Kidney epithelial cell (primary cell): ENCODE measurements around the gene S1PR3. TPM values are rescaled to one million over a fixed set of nuclear protein-coding genes. Genes with fewer than 3 reads are reported as not detected.

Experiments used
- DNase-seq: peaks from one replicate; pipeline ENCODE4 v3.0.0-alpha.2; 2010; ENCODE audit warnings: low read depth
- H3K27me3 ChIP-seq: 2 replicates; pipeline ENCODE4 v1.6.0; 2011; ENCODE audit warnings: low read length; ENCODE audit not compliant: control insufficient read depth, insufficient read depth
- H3K36me3 ChIP-seq: 2 replicates; pipeline ENCODE4 v1.5.1; 2011; ENCODE audit warnings: low read length; ENCODE audit not compliant: control insufficient read depth, insufficient read depth
- H3K4me3 ChIP-seq: 2 replicates; pipeline ENCODE4 v1.5.1; 2011; ENCODE audit warnings: low read depth, mild to moderate bottlenecking, control low read depth, low read length
- total RNA-seq: library from RNA; depleted of rRNA; stranded (reverse); fragments of >200 nt; gene quantifications from 2 replicates; pipeline ENCODE4 v1.2.3, GENCODE V29; 2015
- TF ChIP-seq, protein P1 (sequence below): IDR thresholded peaks from 2 replicates; pipeline ENCODE4 v1.5.1; 2011; ENCODE audit warnings: mild to moderate bottlenecking, moderate library complexity, low read length, control low read depth, inconsistent platforms; ENCODE audit not compliant: insufficient read depth, poor library complexity, severe bottlenecking

Gene S1PR3
- total RNA-seq, 1 donor from 2014 or later = 1.9 TPM

DNA sequence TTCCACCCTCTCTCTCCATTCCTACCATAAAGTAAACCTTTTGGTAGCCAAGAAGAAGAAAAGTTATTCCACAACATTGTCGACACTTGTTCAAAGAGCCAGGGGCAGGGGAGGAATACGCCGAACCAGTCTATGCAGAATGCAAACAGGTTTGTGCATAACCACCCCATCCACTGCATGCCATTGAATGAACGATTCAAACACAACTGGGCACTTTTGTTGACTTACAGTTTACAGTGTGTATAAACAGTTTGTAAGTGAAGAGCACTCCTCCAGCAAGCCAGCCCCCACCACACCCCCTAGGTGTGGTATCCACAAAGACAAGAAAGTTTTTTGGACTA lies 6.8 kb upstream of the S1PR3 start:
- Histone ChIP-seq H3K4me3 (no peak overlapping the region), H3K36me3 (no peaks in the 10 kb centered on the region), H3K27me3 (no peaks in the 10 kb centered on the region)
- TF ChIP-seq, protein P1, sequence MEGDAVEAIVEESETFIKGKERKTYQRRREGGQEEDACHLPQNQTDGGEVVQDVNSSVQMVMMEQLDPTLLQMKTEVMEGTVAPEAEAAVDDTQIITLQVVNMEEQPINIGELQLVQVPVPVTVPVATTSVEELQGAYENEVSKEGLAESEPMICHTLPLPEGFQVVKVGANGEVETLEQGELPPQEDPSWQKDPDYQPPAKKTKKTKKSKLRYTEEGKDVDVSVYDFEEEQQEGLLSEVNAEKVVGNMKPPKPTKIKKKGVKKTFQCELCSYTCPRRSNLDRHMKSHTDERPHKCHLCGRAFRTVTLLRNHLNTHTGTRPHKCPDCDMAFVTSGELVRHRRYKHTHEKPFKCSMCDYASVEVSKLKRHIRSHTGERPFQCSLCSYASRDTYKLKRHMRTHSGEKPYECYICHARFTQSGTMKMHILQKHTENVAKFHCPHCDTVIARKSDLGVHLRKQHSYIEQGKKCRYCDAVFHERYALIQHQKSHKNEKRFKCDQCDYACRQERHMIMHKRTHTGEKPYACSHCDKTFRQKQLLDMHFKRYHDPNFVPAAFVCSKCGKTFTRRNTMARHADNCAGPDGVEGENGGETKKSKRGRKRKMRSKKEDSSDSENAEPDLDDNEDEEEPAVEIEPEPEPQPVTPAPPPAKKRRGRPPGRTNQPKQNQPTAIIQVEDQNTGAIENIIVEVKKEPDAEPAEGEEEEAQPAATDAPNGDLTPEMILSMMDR = no peak
- DNase-seq = no peak

DNA sequence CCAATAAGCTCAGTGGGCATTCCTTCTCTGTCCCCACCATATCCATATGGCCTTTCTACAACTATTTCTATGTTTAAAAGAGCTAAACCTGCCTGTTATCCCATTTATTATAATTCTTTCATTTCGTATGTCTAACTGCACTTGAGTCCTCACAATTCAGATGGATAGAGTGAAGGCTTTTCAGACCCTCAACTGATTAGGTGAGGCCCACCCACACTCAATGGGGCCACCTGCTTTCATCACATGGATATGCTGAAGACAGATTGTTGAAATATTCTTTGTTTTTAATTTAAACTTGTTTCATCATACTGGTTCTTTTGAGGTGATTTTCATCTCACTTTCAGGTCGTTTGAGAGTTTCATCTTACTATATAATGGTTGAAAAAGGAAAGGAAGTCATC lies 5.7 kb upstream of the S1PR3 start:
- TF ChIP-seq, protein P1 = no peak
- Histone ChIP-seq H3K27me3 (no peaks in the 10 kb centered on the region), H3K36me3 (no peaks in the 10 kb centered on the region), H3K4me3 (no peak overlapping the region)
- no peak for DNase-seq

DNA sequence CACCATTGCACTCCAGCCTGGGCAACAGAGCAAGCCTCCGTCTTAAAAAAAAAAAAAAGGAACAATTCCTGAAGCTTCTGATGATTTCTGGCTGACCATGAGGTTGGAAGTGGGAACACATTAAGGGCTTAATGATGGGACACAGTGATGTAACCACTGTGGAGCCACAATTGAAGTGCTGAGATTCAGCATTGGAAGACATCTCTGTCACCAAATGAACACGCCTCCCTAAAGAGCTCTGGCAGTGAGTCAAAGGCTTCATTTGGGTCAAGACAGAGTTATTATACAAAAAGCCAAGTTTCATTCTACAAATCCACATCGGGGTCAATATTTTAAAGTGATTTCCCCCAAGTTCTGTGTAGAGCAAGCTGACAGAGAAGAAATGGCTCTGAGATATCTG lies 4.5 kb upstream of the S1PR3 start:
- Histone ChIP-seq H3K27me3 (no peaks in the 10 kb centered on the region), H3K36me3 (no peaks in the 10 kb centered on the region), H3K4me3 (no peak overlapping the region)
- DNase-seq = no peak
- TF ChIP-seq, protein P1 = no peak

DNA sequence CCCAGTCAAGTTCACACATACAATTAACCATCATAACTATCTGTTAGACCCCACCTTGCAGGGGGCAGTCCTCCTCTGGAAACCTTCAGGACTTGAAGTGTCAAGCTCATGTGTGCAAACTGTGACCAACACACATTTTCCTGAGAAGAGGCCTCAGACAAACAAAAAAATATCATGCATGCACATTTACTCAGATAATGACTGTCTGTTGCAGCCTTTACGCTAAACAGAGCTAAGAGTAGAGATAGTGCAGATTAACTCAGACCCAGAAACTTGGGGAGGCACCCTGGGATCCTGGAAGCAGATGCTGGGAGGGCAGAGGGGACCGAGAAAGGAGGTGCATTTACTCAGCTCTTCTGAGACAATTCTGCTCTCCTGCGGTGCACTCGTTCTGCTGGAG lies 3.6 kb upstream of the S1PR3 start:
- Histone ChIP-seq H3K36me3 (no peaks in the 10 kb centered on the region), H3K4me3 (no peak overlapping the region), H3K27me3 (no peaks in the 10 kb centered on the region)
- TF ChIP-seq, protein P1 = no peak
- DNase-seq = no peak

DNA sequence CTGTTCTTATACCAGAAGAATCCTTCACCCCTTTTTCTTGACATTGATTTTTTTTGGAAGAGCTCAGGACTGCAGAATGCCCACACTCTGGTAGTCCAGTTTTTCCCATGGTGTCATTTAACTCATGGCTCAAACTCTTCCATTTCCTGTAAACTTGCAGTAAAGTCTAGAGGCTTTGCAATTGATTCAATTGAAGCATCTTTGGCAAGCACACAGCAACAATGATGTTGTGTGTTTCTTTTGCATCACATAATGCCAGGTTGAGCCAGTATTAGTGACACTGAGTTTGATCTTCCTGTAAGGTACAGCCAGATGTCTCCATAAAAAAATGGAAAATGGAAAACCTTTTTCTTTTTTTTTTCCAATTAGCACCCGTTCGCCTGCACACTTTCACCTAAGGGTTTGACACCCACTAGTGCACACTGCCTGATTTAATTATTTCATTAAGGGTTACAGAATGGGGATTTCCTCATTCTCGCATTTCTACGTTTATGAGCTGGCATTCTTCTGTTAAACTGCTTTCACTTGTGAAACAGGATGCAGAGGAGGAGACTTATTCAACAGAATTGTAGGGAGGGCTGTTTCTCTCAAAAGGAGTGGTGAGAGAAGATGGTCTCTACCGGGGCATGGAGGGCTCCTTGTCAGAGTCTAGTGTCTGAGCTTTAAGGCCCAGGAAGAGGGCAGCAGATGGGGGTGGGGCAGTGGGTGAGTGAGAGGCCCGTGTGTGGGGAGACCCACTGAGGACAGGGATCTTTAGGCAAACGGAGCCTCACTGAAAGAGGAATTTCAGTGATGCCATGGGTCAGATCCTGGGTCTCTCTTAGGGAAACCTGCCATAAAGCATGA lies 2.2 kb upstream of the S1PR3 start:
- Histone ChIP-seq H3K36me3 (no peaks in the 10 kb centered on the region), H3K4me3 (no peak overlapping the region), H3K27me3 (no peaks in the 10 kb centered on the region)
- DNase-seq = peak; percentile 29
- TF ChIP-seq, protein P1 = no peak
